GM21529 (cell line): ENCODE data around the gene SLC35C1.
A peak's percentile ranks its signal among the peaks of the same experiment; 100 is the strongest.
"Not testable (repeated sequence)": the region's sequence is repeated elsewhere in the genome, so short reads cannot be mapped to it uniquely, and the experiment has no call there.

Experiments
- ATAC-seq: cut with Tn5 transposase; IDR thresholded peaks from one replicate; pipeline ENCODE4 v1.9.1; 2021; ENCODE audit not compliant: unreplicated experiment

Gene SLC35C1

DNA sequence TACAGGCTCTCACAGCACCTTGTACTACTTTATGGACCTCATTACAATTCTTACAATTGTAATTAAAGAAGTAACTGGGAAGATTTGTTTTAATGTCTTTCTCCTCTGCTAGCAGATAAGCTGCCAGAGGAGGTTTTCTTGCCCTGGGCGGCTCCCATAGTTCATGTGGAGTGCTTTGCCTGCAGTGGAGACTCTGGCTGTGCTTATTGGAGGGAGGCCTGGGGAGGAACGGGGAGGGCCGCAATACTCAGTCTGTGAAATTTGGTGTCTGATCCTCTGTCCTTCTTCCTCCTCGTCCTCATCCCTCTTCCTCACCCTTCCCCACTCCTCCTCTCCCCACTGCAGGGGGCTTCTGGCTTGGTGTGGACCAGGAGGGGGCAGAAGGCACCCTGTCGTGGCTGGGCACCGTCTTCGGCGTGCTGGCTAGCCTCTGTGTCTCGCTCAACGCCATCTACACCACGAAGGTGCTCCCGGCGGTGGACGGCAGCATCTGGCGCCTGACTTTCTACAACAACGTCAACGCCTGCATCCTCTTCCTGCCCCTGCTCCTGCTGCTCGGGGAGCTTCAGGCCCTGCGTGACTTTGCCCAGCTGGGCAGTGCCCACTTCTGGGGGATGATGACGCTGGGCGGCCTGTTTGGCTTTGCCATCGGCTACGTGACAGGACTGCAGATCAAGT, 5.6 kb downstream of the SLC35C1 start:
- ATAC-seq, result no peak

DNA sequence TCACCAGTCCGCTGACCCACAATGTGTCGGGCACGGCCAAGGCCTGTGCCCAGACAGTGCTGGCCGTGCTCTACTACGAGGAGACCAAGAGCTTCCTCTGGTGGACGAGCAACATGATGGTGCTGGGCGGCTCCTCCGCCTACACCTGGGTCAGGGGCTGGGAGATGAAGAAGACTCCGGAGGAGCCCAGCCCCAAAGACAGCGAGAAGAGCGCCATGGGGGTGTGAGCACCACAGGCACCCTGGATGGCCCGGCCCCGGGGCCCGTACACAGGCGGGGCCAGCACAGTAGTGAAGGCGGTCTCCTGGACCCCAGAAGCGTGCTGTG, 6.1 kb downstream of the SLC35C1 start:
- no peak for ATAC-seq

DNA sequence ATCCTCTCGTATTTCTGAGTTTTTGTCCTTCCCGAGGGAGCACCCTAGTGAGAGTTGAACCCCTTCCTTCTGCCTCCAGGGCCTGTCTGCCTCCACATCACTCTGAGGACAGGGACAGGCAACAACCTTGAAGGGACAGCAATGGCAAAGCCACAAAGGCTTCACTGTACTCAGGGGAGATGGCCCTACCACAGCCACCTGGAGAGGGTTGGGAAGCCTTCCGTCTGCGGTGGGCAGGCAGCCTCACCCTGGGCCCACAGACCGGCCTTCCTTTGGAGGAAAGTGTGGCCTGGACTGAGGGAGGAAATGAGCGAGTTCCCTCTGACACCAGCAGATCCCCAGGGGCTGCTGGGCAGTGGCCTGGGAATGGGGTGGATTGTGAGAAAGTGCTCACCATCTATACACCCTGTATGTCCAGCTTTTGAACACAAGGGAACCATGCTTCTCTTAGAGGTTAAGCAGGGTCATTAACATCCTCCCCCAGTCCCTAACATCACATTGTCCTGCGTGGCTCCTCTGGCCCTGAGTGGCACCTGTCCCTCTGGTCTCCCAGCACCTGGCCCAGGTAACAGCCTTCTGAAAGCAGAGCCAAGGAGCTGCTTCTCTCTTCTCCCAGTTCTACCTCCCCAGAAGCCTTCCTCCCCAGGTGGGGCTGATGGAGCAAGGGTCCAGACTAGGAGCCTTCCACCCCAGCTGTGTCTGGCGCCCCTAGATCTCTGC, 6.8 kb downstream of the SLC35C1 start:
- no peak for ATAC-seq

DNA sequence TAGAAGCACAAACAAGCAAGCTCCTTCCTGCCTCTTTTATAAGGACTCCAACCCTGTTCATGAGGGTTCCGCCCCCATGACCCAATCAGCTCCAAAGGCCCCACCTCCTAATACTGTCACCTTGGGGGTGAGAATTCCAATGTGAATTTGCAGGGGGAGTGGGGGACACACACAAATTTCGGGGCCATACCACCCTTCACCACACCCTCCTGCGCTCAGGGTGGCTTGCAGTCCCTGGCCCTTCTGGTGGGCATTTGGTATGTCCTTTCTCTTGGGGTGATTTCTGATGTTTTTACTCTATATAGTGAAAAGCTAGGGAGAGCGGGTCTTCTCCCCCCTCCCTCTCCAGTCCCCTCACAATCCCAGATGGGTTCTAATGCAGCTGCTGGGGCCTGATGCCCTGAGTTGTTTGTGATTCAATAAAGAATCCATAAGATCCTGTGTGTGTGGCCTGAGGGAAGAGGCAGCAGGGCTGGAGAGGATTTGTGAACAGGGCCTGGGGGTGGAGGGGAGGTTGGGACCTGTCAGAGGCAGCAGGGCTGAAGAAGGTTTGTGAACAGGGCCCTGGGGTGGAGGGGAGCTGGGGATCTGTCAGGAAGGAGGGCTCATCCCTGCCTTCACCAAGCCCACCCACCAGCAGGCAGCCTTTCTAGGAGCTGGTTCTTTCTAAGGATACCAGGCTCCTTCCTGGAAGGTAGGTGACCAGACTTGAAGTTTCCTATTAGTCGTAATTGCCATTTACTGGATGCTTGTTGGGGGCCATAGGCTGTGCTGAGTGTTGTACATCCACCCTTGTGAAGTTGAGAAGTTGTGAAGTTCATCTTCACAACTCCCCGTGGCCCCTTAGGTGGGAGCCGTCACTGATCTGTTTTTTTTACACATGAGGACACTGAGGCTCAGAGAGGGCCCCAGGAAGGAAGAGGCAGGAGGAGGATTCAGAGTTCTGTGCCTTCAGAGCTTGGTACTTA, 7.9 kb downstream of the SLC35C1 start:
- no peak for ATAC-seq

DNA sequence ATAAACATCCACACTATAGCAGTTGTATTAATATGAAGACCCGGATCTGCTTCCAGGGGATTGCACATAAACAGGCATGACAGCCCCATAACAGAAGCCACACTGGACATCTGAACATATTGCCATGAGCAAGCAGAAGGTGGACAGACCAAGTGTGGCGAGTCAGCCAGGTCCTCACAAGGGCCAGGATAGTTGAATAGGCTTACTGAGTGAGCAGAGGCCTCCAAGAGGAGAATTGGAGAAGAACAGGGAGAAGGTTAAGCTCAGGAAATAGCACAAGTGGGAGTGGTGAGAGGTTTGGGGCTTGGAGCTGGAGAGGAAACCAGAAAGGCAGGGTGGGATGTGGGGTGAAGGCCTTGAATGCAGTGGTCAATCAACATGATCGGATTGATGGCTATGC, 10.8 kb downstream of the SLC35C1 start:
- ATAC-seq, result no peak

DNA sequence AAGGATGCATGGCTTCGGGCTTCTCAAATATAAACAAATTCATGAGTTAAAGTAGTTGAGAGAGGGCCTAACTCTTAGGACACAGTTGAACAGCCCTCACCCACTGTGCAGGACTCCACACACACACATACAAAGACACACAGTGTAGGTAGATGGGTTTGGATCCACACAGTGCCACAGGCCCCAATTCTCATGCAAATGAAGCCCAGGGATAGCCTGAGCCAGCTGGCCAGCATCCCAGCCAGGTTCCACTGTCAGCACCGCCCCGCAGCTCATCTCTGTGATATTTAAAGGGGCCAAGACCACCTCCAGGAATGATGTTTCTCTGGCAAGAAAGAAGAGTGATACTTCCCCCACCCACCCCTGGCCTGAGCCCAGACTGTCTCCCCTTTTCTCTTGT, 11.7 kb downstream of the SLC35C1 start:
- no peak for ATAC-seq

DNA sequence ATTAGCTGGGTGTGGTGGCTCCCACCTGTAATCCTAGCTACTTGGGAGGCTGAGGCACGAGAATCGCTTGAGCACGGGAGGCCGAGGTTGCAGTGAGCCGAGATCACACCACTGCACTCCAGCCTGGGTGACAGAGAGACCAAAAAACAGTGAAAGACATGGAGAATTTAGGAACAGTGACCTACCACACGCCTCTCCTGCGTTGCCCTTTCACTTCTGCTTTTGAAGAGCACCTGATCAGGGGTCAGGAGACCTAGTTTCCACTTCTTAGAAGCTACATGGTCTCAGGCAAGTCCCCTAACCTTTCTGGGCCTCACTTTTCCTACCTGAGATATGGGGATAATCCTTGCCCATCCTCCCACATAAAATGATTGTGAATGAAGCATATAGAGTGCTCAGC, 12.2 kb downstream of the SLC35C1 start:
- peak; percentile 80 for ATAC-seq

DNA sequence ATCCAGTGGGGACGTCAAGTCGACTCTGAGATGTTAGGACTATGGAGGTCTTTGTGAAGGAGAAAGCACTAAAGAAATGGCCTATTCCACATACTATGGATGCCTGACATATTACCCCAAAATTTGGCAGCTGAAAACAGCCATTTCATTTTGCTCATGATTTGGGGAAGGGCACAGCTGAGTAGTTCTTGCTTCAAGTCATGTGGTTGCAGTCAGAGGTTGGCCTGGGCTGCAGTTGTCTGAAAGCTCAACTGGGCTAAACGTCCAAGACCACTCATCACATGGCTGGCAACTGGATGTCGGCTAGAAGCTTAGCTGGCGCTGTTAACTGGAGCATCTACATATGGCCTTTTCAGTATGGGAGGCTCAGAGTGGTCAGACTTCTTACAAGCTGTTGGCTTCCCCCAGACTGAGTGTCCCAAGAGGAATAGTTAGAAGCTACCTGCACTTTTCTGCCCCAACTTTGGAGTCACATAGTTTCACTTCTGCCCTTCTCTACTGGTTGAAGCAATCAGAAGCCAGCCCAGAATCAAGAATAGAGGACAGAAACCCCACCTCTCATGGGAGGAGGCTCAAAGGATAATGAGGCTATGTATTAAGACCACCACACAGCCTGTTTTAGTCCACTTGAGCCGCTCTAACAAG, 14.1 kb downstream of the SLC35C1 start:
- ATAC-seq, result no peak

DNA sequence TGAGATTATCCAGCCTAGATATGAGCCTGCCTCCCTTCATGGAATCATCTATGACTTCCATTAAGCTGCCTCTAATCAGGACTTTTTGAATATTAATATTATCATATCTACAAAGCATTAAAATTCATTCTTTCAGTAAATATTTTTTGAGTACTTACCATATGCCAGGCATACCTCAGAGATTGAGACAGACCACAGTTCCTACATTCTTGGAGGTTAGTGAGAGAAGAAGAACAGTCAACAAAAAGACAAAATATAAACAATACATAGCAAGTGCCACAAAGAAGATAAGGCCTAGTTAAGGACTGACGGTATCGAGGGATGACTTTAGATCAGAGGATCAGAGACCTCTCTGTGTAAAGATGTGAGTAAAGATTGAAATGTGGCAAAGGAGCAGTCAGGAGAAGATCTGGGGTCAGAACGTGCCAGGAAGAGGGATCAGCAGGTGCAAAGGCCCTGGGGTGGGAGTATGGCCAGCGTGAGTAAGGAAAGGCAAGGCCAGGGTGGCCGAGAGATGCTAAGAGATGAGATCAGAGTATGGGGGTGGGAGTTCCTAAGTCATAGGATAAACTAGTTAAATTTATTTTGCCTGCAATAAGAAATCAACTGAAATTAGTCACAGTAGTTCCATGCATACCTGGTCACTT, 15.4 kb downstream of the SLC35C1 start:
- ATAC-seq, result no peak

DNA sequence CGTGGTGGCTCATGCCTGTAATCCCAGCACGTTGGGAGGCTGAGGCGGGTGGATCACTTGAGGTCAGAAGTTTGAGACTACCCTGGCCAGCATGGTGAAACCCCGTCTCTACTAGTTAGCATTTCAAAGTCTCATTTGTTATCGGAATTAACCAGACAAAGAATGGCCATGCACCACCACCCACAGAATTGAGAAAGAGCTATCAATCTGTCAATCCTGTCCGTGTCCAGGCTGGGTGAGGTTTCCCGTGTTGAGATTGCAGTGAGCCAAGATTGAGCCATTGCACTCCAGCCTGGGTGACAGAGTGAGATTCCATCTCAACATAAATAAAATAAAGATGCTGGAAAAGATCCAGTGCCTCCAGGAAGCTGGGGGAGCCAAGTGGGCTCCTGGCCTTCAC, 21.5 kb downstream of the SLC35C1 start:
- not testable (repeated sequence) for ATAC-seq

DNA sequence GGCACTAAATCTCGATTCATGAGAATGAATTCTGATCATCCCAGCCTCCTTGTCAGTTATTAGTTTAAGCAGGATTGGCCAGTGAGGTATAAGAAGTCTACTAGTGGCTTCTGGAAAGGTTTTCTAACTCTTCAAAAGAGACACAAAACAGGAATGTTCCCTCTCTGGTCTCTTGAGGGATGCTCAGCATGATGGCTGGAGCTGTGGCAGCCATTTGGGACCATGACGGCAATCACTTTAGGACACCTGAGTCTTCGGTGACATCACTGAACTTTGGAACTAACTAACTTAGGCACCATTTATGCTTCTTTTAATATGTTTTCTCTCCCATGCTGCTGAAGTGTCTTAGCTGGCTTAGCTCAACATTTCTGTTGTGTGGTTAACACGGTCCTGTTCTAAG, 22.2 kb downstream of the SLC35C1 start:
- no peak for ATAC-seq

DNA sequence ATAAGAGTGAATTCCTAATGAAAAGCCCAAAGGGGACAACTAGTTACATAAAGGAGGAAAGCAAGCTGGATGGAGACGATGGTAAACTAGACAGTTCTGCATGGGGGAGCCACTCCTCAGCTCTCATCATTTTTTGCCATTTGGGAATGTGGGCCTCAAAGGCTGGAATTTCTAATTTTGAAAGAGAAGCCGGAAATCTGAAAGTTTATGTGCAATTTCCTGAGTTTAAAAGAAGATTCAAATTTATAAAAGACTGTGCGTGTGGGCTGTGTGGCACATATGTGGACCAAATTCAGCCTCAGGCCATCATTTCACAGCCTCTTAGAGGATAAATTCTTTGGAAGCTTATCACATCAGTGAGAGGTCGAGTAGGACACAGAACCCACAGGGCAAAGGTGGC, 24.0 kb downstream of the SLC35C1 start:
- no peak for ATAC-seq

DNA sequence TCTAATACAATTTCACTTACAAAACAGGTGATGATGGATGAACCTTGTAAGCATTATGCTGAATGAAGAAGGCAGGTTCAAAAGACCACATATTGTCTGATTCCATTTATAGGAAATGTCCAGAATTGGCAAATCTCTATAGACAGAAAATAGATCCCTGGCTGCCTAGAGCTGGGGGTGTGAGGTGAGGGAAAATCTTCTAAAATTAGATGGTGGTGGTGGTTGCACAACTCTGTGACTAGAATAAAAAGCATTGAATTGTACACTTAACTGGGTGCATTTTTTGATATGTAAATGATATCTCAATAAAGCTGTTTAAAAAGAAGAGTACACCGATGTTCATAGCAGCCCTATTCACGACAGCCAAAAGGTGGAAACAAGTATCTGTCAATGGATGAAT, 25.6 kb downstream of the SLC35C1 start:
- no peak for ATAC-seq

DNA sequence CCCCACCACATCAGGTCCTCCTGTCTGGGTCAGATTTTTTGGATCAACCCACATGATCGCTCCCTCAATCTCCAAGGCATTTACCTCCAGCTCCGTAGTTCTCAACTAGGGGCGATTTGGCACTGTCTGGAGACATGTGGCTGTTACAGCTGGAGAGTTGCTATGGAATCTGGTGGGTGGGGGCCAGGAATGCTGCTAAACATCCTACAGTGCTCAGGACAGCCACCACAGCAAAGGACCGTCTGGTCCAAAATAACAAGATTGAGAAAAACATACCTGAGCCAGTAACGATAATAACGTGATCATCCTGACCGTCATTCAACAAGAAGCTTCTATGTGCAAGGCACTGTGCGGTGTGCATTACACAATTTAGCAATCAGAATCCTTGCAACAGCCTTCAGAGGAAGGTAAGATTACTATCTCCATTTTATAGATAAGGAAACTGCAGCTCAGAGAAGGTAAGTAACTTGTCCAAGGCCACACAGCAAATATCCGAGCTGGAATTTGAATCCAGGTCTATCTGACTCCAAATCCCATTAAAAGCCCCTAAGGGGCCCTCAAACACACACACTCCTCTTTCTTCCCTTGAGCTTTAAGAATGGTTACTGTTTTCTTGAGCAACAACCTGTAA, 28.0 kb downstream of the SLC35C1 start:
- ATAC-seq, result no peak

DNA sequence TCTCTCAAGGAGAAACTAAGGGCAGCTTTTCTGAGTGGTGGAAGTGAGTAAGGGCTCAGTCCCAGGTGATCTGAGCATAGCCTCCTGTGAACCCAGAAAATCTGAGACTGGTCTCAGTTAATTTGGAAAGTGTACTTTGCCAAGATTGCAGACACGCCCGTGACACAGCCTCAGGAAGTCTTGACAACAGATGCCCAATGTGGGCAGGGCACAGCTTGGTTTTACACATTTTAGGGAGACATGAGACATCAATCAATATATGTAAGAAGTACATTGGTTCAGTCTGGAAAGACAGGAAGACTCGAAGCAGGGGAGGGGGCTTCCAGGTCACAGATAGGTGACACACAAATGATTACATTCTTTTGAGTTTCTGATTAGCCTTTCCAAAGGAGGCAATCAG, 28.8 kb downstream of the SLC35C1 start:
- ATAC-seq, result no peak

DNA sequence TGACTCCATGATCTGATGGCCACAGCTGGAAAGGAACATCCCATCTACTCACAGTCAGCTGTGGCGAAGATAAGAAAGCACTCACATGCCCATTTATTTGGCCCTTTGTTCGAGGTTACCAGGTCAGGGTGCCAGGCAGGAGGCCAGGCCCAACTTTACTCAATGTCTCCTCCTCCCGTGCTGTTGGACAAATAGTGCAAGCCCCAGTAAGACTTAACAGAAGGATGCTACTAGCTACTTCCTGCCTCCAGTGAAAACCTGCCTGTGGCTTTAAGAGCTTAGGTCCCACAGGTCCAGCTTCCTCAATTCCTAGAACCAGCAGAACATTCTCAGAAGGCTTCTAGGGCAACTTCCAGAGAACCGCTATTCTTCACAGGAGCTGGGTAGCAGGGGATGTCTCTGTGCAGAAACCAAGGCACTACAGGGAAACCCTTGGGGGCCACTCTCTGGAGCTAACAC, 29.4 kb downstream of the SLC35C1 start:
- no peak for ATAC-seq

DNA sequence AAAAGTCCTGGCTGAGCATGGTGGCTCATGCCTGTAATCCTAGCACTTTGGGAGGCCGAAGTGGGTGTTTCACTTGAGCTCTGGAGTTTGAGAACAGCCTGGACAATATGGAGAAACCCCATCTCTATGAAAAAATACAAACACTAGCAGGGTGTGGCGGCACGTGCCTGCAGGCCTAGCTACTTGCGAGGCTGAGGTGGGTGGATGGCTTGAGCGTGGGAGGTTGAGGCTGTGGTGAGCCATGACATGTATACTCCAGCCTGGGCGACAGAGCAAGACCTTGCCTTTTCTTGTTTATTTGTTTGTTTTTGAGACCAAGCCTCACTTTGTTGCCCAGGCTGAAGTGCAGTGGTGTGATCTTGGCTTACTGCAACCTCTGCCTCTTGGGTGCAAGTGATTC, 34.3 kb downstream of the SLC35C1 start:
- no peak for ATAC-seq

DNA sequence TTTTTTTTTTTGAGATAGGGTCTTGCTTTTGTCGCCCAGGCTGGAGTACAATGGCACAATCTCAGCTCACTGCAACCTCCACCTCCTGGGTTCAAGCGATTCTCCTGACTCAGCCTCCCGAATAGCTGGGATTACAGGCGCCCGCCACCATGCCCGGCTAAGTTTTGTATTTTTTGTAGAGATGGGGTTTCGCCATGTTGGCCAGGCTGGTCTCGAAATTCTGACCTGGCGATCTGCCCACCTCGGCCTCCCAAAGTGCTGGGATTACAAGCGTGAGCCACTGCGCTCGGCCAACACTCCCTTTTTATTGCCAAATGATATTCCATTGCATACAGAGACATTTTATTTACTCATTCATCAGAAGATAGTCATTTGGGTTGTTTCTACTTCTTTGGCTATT, 35.3 kb downstream of the SLC35C1 start:
- not testable (repeated sequence) for ATAC-seq

DNA sequence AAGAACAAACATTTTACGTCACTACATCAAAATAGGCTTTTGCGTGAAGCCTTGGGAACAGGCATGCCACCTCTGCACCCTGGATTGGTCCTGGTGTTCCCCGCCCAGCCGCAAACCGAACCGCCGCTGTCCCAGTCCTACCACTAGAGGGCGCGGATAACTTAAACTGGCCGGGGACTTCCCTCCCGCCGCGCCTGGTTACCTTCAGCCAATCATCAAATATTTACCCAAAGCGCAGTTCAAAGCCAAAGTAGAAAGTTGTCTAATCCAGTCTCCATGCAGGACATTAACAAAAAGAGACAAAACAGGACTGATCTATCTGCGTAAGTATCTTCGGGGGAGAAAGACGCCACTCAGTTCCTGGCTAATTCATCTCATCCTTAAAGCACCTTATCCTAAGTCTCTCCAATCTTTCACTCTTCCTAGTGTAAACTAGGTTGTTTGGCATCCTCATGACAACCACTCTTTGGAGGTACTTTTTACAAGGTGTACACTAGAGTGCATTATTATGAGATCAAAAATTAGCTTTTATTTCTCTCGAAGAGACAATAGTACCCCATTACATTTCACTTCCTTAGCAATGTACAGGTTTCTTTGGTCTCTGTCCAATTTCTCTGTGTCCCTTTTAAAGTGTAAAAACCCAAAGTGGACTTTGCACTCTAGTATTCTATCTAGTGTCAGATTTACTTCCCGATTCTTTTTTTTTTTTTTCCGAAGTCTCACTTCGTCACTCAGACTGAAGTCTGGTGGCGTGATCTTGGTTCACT, 38.4 kb downstream of the SLC35C1 start:
- no peak for ATAC-seq
